IMR-90 (cell line): ENCODE data around the gene CTRB2. TPM values are rescaled to one million over a fixed set of nuclear protein-coding genes. Genes with fewer than 3 reads are reported as not detected.

Experiments used
- ATAC-seq: fragments of 200-7000 bp; cut with Tn5 transposase; 2 replicates; pipeline ENCODE4 v1.9.1; 2020; ENCODE audit warnings: low read depth, mild to moderate bottlenecking, moderate library complexity
- BruUV-seq: library from RNA; stranded (reverse); fragments of 400-500 nt; replicated peaks from 2 replicates; lab custom pipeline; 2021; lab: Mats Ljungman, UMichigan
- CTCF ChIA-PET: fragments of 300-600 bp; formaldehyde crosslinking; extraction: SDS; loops from one replicate; lab custom pipeline; 2021; ENCODE audit warnings: antibody characterized with exemption; lab: Yijun Ruan, JAX
- POLR2A ChIA-PET: fragments of 300-600 bp; sonication (Branson Sonifier 250); formaldehyde crosslinking; loops from one replicate; lab custom pipeline; 2022; ENCODE audit warnings: antibody characterized with exemption; ENCODE audit not compliant: unreplicated experiment; lab: Charles Lee
- DNase-seq: peaks from one replicate; pipeline ENCODE4 v3.0.0; 2013
- H2AFZ ChIP-seq: replicated peaks from 2 replicates; pipeline ENCODE3; 2013; ENCODE audit warnings: low read length, mild to moderate bottlenecking; ENCODE audit not compliant: poor library complexity
- H2AK5ac ChIP-seq: 2 replicates; pipeline ENCODE4 v1.6.1; 2013; ENCODE audit warnings: low read depth, low read length, inconsistent platforms
- H2AK9ac ChIP-seq: replicated peaks from 2 replicates; pipeline ENCODE3; 2013; ENCODE audit warnings: mild to moderate bottlenecking, low read depth, low read length, moderate library complexity; ENCODE audit not compliant: poor library complexity
- H2BK120ac ChIP-seq: 2 replicates; pipeline ENCODE4 v1.6.1; 2013; ENCODE audit warnings: low read depth, low read length, inconsistent platforms
- H2BK15ac ChIP-seq: 3 replicates; pipeline ENCODE4 v1.6.1; 2013; ENCODE audit warnings: low read depth, low read length, inconsistent platforms
- H2BK20ac ChIP-seq: 2 replicates; pipeline ENCODE4 v1.6.1; 2013; ENCODE audit warnings: low read depth, mild to moderate bottlenecking, inconsistent platforms, low read length, moderate library complexity
- H2BK5ac ChIP-seq: 2 replicates; pipeline ENCODE4 v1.6.1; 2013; ENCODE audit warnings: mild to moderate bottlenecking, low read depth, low read length, inconsistent platforms; ENCODE audit not compliant: poor library complexity, severe bottlenecking
- H3K14ac ChIP-seq: replicated peaks from 2 replicates; pipeline ENCODE4 v1.6.1; 2013; ENCODE audit warnings: low read depth, low read length, inconsistent platforms
- H3K18ac ChIP-seq: 2 replicates; pipeline ENCODE4 v1.6.1; 2013; ENCODE audit warnings: low read depth, low read length, control low read depth
- H3K23ac ChIP-seq: 2 replicates; pipeline ENCODE4 v1.6.1; 2013; ENCODE audit warnings: low read depth, low read length, inconsistent platforms
- H3K27ac ChIP-seq: 2 replicates; pipeline ENCODE4 v1.5.1; 2013; ENCODE audit warnings: mild to moderate bottlenecking, control low read depth, low read length; ENCODE audit not compliant: insufficient read depth
- H3K27me3 ChIP-seq: 2 replicates; pipeline ENCODE4 v1.6.1; 2013; ENCODE audit warnings: low read length; ENCODE audit not compliant: control insufficient read depth, insufficient read depth
- H3K36me3 ChIP-seq: 2 replicates; pipeline ENCODE4 v1.6.1; 2013; ENCODE audit warnings: low read length, mixed read lengths; ENCODE audit not compliant: control insufficient read depth, insufficient read depth
- H3K4ac ChIP-seq: 2 replicates; pipeline ENCODE4 v1.6.1; 2013; ENCODE audit warnings: low read depth, low read length, inconsistent platforms
- H3K4me1 ChIP-seq: 2 replicates; pipeline ENCODE4 v1.6.1; 2013; ENCODE audit warnings: low read length, mixed read lengths; ENCODE audit not compliant: control insufficient read depth, insufficient read depth
- H3K4me2 ChIP-seq: 2 replicates; pipeline ENCODE4 v1.6.1; 2013; ENCODE audit warnings: low read depth, mild to moderate bottlenecking, control low read depth, low read length, moderate library complexity
- H3K4me3 ChIP-seq: 2 replicates; pipeline ENCODE4 v1.5.1; 2013; ENCODE audit warnings: low read depth, mild to moderate bottlenecking, control low read depth, low read length, moderate library complexity; ENCODE audit not compliant: insufficient read depth
- H3K56ac ChIP-seq: 2 replicates; pipeline ENCODE4 v1.6.1; 2013; ENCODE audit warnings: low read length, inconsistent platforms; ENCODE audit not compliant: insufficient read depth; ENCODE audit errors: extremely low read depth
- H3K79me1 ChIP-seq, 2 experiments: 2 replicates each; pipeline ENCODE4 v1.6.1; 2013; ENCODE audit warnings: low read length in 2 of 2, inconsistent platforms in 1 of 2, low read depth in 1 of 2
- H3K9ac ChIP-seq: 2 replicates; pipeline ENCODE4 v1.6.1; 2013; ENCODE audit warnings: low read depth, low read length, control low read depth
- H3K9me1 ChIP-seq: 2 replicates; pipeline ENCODE4 v1.6.1; 2013; ENCODE audit warnings: low read length, inconsistent platforms; ENCODE audit not compliant: insufficient read depth
- H3K9me3 ChIP-seq: 2 replicates; pipeline ENCODE4 v1.6.1; 2013; ENCODE audit warnings: low read length; ENCODE audit not compliant: control insufficient read depth, insufficient read depth
- H4K20me1 ChIP-seq: 2 replicates; pipeline ENCODE4 v1.6.1; 2013; ENCODE audit warnings: low read length, inconsistent platforms; ENCODE audit not compliant: insufficient read depth
- H4K5ac ChIP-seq: 2 replicates; pipeline ENCODE4 v1.6.1; 2013; ENCODE audit warnings: mild to moderate bottlenecking, low read depth, low read length, control low read depth
- H4K8ac ChIP-seq, 2 experiments: 2 replicates each; pipeline ENCODE4 v1.6.1; 2013; ENCODE audit warnings: low read depth in 2 of 2, low read length in 2 of 2, control low read depth in 1 of 2, inconsistent platforms in 1 of 2
- H4K91ac ChIP-seq: 2 replicates; pipeline ENCODE4 v1.6.1; 2013; ENCODE audit warnings: low read depth, low read length, inconsistent platforms; ENCODE audit not compliant: insufficient read depth
- BHLHE40 ChIP-seq: fragments of 150-350 bp; IDR thresholded peaks from 2 replicates; pipeline ENCODE4 v1.6.1; 2016; ENCODE audit warnings: mild to moderate bottlenecking, low read depth, low read length
- CEBPB ChIP-seq: IDR thresholded peaks from 2 replicates; pipeline ENCODE4 v1.6.1; 2012; ENCODE audit warnings: low read depth, low read length, improper control_type of control experiment
- FOS ChIP-seq: fragments of 150-350 bp; IDR thresholded peaks from 2 replicates; pipeline ENCODE4 v1.6.1; 2016; ENCODE audit warnings: low read depth, low read length
- WGBS, 2 experiments: methylation state at CpG; one replicate each; pipeline versions ENCODE4 v1.1.5 to v1.1.7; 2013; ENCODE audit warnings: missing lambda C conversion rate in 2 of 2; ENCODE audit not compliant: insufficient read length in 1 of 2; ENCODE audit errors: extremely low coverage in 2 of 2; 5-methylcytosine and 5-hydroxymethylcytosine counted together
- dilution Hi-C: fragments of 300-500 bp; cut with HindIII; formaldehyde crosslinking; loops from one replicate; pipeline ENCODE4 v1.14.3; 2018; ENCODE audit warnings: low sequenced_read_pairs; ENCODE audit not compliant: unreplicated experiment
- in situ Hi-C: fragments of 300-500 bp; cut with MboI; formaldehyde crosslinking; loops from 3 replicates; pipeline ENCODE4 v1.14.3; 2019; ENCODE audit warnings: low sequenced_read_pairs, inconsistent platforms, mixed read lengths
- intact Hi-C: fragments of 100-400 bp; cut with micrococcal nuclease; formaldehyde crosslinking; loops from 2 replicates; pipeline ENCODE4 v1.10.0; 2022
- polyA plus RNA-seq, 3 experiments: library from polyadenylated mRNA; depleted of rRNA; stranded (reverse); fragments of >200 nt; gene quantifications; 2 replicates each; pipeline ENCODE4 v1.2.3, GENCODE V29; 2012; ENCODE audit warnings: low replicate concordance in 1 of 3
- total RNA-seq: library from RNA; depleted of rRNA; stranded (reverse); fragments of >200 nt; gene quantifications from 2 replicates; pipeline ENCODE4 v1.2.3, GENCODE V29; 2012
- TF ChIP-seq, protein P1 (sequence below): conservative IDR thresholded peaks from 2 replicates; pipeline ENCODE4 v1.5.1; 2012; ENCODE audit warnings: mild to moderate bottlenecking, low read depth, low read length, improper control_type of control experiment

Gene CTRB2
- total and polyA plus RNA-seq, 2 of the 4 experiments (the other 2 are of a cell fraction), result not detected

DNA sequence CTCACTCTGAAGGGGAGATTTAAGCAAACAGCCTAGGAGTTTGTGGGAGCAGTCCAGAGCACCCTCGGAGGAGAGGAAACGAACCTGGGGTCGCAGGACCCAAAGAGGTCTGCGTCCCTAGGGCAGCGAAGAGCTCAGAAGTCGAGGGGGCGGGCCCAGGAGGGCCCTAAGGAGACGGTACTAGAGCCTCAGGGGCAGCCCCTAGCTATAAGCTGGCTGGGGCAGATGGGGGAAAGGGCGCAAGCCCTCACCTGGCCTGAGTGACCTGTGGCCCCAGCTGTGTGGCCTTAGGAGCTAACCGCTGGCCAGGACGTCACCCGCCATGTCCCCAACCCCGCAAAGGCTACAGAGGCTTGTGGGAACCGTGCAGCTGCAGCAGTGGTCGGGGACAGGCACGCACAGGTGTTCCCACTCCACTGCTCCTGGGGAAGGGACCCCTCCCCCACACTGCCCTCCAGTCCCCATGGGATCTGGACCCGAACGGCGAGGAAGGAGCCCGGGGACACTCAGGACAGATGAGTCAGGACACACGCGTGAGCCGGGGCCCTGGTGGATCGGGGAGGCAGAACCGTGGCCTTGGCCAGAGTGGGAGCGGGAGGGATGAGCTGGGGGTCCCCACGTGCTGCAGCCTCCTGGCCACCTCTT, 2.0 kb upstream of the CTRB2 start:
- H4K91ac ChIP-seq, result no peak overlapping the region
- dilution Hi-C loops, result no loop called here
- no peaks in the 10 kb centered on the region for H3K9me3 ChIP-seq
- no peak overlapping the region for H2BK5ac ChIP-seq
- H2BK20ac ChIP-seq, result no peak overlapping the region
- no peak overlapping the region for H2BK120ac ChIP-seq
- no peaks in the 10 kb centered on the region for H3K9me1 ChIP-seq
- H3K14ac ChIP-seq, result no peak overlapping the region
- CTCF ChIA-PET, result no interaction called here
- H3K23ac ChIP-seq, result no peak overlapping the region
- POLR2A ChIA-PET, result no interaction called here
- H3K9ac ChIP-seq, result no peak overlapping the region
- ATAC-seq, result no peak
- in situ Hi-C loops, result loop anchor here (25.0 kb wide), 2 partner anchors 378 to 553 kb away; no protein-coding TSS in a partner anchor
- no peak overlapping the region for H2AK9ac ChIP-seq
- no peak for DNase-seq
- H3K4me1 ChIP-seq, result no peaks in the 10 kb centered on the region
- no peak overlapping the region for H2AFZ ChIP-seq
- BruUV-seq, result no TSS peak
- H4K5ac ChIP-seq, result no peak overlapping the region
- no peak overlapping the region for H3K4me3 ChIP-seq
- 86% methylated on average over 15 of the region's 27 CpGs; no CpG with 5 or more reads in 1 of the 2 experiments for WGBS, 2 experiments
- H3K4ac ChIP-seq, result no peak overlapping the region
- H4K8ac ChIP-seq, result no peak overlapping the region
- no peak overlapping the region for H3K18ac ChIP-seq
- no peak overlapping the region for H3K4me2 ChIP-seq
- intact Hi-C loops, result no loop called here
- TF ChIP-seq, protein P1, sequence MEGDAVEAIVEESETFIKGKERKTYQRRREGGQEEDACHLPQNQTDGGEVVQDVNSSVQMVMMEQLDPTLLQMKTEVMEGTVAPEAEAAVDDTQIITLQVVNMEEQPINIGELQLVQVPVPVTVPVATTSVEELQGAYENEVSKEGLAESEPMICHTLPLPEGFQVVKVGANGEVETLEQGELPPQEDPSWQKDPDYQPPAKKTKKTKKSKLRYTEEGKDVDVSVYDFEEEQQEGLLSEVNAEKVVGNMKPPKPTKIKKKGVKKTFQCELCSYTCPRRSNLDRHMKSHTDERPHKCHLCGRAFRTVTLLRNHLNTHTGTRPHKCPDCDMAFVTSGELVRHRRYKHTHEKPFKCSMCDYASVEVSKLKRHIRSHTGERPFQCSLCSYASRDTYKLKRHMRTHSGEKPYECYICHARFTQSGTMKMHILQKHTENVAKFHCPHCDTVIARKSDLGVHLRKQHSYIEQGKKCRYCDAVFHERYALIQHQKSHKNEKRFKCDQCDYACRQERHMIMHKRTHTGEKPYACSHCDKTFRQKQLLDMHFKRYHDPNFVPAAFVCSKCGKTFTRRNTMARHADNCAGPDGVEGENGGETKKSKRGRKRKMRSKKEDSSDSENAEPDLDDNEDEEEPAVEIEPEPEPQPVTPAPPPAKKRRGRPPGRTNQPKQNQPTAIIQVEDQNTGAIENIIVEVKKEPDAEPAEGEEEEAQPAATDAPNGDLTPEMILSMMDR, result no peak
- TF ChIP-seq FOS (no peak), CEBPB (no peak), BHLHE40 (no peak)
- no peak overlapping the region for H3K27ac ChIP-seq
- H4K20me1 ChIP-seq, result no peaks in the 10 kb centered on the region
- H3K27me3 ChIP-seq, result 0 out of 2 replicates have a peak, but pooled peaks cover 5% of the 10 kb centered on the region
- H3K56ac ChIP-seq, result no peak overlapping the region
- no peak overlapping the region for H2AK5ac ChIP-seq
- H3K36me3 ChIP-seq, result no peaks in the 10 kb centered on the region
- H2BK15ac ChIP-seq, result no peak overlapping the region
- no peaks in the 10 kb centered on the region for H3K79me1 ChIP-seq
